GM19463 (cell line): ENCODE measurements around the gene CDH13.
"Not testable (repeated sequence)": the region's sequence is repeated elsewhere in the genome, so short reads cannot be mapped to it uniquely, and the experiment has no call there.

ENCODE experiments used
- ATAC-seq: cut with Tn5 transposase; IDR thresholded peaks from one replicate; pipeline ENCODE4 v1.9.1; 2021; ENCODE audit warnings: mild to moderate bottlenecking, moderate library complexity; ENCODE audit not compliant: unreplicated experiment

The CDH13 gene

DNA sequence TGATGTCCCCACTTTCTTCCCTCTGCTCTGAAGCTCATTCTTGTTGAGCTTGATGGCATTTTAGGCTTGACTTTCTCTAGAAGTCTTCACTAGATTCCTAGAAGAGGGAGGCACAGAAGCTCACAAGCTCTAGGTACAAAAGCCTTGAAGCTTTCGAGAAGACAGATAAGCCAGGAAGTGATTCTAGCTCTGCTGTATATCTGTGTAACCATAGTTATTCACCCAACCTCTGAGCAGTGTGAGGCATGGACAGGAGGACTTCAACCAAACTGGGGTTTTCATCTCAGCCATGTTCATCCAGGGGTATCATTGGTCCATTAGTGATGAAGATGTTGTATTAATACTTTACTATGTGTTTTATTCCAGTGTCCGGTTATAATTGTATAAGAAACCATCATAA, 299.7 kb downstream of the CDH13 start:
- ATAC-seq = no peak

DNA sequence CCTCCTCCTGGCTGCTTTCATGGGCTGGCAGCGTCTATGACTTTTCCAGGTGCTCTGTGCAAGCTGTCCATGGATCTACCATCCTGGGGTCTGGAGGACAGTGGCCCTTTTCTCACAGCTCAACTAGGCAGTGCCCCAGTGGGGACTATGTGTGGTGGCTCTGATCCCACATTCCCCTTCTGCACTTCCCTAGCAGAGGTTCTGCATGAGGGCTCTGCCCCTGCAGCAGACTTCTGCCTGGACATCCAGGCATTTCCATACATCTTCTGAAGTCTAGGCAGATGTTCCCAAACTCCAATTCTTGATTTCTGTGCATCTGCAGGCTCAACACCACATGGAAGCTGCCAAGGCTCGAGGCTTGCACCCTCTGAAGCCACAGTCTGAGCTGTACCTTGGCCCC, 307.2 kb downstream of the CDH13 start:
- ATAC-seq = not testable (repeated sequence)

DNA sequence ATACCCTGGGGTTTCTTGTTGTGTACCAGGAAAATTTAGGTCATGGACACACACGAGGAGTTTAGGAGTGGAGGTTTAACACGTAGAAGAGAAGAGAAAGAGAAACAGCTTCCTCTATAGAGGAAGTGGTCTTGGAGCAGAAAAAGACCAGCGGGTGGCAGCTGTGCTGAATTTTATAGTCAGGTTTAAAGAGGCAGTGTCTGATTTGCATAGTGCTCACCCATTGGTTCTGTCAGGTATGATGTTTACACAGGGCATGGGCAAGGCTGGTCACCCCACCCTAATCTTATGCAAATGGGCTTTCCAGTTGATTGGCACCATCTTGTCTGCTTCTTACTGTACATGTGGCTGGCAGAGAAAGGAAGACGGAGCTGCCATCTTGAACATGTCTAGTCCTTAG, 309.0 kb downstream of the CDH13 start:
- ATAC-seq = no peak

DNA sequence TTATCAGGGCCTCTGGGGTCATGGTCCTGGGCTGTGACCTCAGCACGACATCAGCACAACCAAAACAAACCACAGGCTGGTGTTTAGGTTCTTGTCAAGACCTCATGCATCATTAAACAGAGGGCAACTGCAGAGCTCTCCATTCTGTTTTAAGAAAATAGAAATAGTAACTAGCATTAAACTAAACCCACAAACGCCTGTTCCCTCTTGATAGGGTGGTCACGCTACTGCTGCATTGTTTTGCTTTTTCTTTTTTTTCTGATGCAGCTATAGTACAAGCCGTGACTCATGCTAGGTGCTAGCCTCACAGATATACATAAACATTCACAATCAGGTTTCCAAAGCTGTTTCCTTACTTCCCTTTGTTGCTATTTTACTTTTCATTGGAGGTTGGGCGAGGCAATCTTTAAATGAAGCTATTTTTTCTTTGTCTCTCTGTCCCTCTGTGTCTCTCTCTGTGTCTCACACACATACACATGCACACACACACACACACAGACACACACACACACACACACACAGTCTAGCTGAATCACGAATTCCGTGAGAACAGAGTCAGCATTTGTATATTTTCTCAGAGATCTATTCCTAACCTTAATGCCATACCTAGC, 310.3 kb downstream of the CDH13 start:
- no peak for ATAC-seq

DNA sequence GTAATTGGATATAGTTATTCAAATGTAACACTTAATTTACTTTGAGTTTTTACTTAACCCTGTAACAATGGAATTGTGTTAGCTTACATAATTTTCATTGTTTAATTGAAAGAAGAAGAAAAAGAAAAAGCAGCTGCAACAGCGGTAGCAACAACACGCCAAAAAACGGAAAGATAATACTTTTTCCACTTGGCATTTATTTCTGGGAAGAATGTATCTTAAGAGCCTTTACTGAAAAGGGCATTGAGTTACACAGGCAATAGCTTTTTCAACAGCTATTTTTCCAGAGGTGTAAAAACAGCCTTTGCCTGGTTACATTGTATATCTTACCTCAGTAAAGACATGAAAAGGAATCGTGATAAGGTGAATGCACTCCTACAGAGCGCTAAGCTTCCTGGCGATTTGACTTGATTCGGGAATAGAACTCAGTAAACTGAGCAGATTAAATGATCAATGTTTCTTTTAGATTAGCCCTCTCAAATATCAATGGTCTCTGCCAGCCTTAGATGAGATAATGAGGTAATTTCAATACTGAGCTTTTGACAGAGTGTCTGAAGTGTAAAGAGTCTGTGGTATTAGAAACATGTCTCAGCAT, 311.3 kb downstream of the CDH13 start:
- no peak for ATAC-seq

DNA sequence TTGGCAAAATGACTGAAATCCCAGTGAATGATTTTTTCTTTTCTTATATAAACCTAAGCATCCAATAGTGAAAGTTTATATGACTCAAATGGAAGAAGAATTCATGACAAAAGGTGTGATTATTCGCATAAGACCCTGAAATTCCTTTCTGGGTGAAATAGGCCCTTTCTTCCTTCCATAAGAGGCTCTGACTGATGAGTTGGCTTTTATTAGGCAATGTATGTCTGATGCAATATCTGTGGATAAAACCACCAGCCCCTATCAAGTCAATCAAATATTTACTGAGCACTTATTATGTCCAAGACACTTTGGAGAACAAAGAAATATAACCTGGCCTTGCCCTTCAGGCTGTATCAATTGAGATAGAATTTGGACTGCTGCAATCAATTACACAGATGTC, 316.6 kb downstream of the CDH13 start:
- ATAC-seq = no peak

DNA sequence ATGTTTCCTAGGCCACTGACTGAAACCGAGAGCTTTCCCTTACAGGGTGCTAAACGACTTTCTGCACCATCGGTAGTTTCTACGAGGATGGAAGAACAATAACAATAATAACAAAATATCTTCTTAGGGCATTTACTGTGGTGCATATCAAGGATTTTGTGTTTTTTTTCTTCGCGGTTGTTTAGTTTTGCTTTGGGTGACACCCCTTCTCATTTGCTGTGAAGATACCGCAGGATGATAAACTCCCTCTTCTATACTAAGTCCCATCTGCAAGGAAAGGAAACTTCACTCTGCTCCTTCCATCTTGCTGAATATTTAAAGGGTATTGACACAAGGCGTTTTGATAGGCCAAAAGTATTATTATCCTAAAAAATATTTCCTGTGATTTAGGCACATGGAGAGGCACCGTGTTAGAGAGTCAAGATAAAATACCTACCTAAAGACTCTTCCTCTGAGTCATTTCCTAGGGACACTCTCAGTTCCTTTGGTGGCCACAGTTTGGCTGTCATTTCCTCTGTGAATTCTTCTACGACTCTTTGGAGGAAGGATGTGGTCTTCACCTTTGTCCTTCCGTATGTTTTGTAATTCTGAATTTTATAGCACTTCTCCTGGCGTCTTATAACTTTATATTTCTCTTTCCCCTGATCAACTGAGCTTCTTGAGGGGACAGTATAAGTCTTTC, 318.8 kb downstream of the CDH13 start:
- no peak for ATAC-seq

DNA sequence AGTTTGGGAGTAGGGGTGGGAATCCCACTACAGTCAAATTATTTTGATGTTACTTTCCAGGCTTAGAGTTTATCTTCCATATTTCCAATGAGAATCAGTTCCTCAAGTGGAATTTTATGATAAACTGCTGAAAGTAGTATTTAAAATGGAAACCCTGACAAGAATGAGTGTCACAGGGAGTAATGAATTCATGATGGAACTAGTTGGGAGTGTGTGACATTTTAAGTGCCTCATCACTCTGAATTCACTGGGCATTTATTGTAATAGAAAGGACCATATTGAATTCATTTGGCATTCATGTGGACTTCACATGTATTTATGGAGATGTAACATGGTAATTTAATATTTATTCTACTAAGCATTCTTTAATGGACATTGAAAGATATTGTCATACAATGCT, 320.9 kb downstream of the CDH13 start:
- no peak for ATAC-seq

DNA sequence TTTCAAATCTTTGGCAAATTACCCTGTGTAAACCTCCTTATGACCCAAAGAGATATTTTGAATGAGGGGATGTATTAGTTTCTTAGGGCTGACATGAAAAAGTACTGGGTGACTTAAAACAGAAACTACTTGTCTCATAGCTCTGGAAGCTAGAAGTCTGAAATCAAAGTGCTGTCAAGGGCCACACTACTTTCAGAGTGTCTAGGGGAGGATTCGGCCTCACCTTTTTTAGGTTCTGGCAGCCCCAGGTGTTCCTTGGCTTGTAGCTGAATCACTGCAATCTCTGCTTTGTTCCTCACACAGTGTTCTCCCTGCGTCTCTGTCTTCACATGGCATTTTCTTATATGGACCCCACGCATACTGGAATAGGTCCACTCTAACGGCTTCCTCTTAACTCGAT, 322.2 kb downstream of the CDH13 start:
- no peak for ATAC-seq

DNA sequence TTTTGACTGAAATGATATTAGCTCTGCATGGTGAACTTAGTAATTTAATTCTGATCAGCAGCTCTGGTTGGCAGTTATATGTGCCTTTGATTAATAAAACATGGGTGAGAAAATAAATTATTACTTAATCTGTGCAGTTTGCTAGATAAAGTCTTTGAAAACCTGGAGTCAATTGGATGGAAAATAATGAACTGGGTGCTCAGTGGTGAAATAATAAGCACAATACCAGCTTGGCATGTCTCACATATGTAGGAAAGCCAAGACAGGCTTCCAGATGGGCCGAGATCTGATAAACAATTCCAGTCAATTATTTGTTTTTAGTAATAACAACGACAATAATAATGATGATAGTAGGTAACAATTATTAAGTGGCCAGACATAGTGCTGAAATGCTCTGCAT, 326.7 kb downstream of the CDH13 start:
- ATAC-seq = no peak

DNA sequence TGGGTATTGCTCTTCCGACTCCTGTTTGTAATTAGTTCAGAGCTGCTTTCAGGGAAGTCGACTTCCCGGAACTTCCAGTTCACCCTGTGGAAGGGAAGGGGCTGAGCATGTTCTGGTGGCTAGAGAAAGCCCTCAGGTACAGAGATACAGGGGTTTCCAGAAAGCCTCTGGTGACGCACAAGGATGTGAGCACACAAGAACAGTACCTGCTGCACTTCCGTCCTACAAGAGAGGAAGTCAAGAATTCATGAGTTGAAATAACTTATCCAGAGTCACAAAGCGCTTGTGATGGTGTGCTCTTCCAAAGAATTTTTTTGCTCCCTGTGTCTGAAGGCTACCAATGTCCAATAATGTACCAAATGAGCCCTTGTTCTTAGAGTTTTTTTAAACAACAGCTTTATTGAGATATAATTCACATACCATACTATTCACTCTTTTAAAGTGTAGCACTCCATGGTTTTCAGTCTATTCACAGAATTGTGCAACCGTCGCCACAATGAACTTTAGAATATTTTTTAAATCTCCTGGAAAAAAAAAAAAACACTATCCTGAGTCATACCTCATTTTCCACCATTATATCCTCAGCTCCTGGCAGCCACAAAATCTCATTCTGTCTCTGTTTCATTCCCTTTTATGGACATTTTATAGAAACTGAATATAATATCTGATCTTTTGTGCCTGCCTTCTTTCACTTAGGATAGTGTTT, 327.6 kb downstream of the CDH13 start:
- ATAC-seq = no peak

DNA sequence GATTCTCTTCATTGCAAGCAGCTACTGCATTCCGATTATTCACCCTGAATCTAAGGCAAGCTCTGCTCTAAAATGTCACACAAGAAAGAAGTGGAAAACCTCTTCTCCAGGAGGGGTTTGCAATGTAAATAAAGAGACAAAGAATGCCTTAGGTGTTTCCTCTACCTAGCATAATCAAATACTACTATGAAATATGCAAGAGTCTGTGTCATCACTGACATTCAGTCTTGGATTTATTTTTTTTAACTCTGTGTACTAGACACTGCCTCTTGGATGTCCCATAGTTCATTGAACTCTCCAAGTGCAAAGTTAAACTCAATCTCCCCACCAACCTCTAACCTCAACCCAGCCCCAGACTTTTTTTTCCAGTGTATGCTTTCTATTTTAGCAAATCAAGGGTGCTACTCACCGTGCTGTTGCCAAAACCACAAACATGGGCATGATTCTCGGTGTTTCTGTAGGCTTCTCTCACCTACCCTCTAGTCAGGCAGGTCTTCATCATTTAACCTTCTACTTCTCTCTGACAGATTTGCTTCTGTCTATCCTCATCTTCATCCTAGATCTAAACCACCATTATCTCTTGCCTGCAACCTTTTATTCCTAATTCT, 329.1 kb downstream of the CDH13 start:
- no peak for ATAC-seq

DNA sequence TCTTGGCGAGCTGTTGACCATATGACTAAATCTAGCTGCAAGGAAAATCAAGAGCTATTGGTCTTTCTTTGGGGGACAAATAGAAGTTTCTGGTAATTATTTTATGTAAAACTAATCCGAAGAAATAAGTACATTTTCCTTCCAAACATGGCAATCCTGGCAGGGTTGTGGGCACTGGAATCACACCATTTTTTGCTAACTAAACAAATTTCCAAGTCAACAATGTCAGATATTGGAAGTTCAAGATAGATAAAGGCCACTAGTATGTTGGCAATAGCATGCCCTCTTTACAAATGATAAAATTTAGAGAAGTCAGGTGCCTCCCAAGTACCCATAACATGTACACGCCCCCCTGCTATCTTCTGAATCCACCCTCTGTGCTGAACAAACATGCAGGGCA, 330.4 kb downstream of the CDH13 start:
- ATAC-seq = no peak

DNA sequence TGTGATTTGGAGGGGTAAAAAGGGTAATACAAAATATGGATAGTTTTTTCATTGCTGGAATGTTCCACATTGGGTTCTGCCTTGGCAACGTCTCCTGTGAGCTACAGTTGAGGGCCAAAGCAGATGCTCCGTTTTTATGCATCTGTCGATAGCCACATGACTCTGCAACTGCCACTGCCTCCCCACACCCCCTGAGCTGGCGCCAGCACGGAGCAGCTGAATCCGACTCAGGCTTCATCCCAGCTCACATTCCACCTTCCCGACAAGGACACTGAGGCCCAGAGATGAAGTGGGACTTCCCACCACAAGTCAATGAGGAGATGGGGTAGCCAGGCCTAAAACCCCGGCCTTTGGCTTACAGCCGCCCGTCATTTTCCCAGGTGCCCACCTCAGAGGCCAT, 334.1 kb downstream of the CDH13 start:
- no peak for ATAC-seq

DNA sequence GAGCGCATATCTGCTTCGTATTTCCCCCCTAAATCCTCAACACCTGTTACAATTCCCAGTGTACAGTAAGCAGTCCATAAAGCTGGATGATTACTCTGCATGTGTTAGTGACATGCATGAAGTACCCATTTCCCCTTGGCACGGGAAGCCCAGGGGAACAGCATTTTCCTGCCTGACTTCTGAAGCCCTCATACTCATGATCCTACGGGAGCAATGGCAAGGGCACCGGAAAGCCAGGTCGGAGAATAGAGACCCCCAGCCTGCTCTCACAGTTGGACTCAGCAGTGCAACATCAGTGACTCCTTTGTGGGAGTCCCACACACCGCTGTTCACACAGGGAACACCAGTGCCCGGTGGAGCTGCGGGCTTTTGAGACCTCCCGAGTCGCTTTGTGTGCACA, 336.9 kb downstream of the CDH13 start:
- no peak for ATAC-seq

DNA sequence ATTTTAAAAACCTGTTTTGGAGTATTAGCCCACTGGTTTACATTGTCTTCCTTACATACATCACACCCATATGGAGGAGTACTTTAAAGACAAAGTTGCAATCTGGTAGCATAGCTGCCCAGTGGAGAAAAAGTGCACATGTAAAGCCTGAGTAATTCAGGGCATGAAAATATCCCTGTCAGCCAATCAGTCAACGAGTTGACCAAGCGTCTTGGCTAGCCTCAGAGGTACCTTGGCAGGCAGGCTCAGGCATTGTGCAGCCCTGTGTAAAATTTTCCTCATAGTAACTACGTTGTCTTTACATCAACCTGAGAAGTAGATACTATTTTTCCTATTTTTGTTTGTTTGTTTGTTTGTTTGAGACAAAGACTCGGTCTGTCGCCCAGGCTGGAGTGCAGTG, 339.0 kb downstream of the CDH13 start:
- ATAC-seq = no peak

DNA sequence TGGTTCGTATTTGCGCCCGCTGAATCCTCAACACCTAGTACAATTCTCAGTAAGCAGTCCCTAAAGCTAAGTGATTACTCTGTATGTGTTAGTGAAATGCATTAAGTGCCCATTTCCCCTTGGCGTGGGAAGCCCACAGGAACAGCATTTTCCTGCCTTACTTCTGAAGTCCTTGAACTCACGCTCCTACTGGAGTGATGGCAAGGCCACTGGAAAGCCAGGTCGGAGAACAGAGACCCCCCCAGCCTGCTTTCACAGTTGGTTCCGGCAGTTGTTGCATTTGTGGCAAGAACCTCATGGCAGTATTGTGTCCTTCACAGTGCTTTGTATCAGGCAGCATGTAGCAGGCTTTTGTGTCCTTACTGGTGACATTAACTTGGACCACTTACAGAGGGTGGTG, 340.7 kb downstream of the CDH13 start:
- no peak for ATAC-seq

DNA sequence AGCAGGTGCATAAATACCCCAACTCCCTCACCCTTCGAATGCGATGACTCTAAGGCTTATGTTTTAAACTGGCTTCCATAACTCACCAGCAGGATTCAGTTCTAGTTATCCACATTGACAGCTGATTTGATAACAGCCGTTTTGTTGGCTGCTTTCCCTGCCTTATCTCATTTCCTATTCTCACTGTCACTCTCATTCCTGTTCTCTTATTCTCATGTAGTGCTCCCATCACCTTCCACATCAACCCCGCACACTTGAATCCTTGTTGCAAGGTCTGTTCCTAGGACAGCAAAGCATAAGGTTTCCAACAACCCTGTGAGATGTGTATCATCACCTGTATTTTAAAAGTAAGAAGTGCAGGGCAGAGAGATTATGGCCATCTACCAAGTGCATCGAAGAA, 344.4 kb downstream of the CDH13 start:
- ATAC-seq = no peak

DNA sequence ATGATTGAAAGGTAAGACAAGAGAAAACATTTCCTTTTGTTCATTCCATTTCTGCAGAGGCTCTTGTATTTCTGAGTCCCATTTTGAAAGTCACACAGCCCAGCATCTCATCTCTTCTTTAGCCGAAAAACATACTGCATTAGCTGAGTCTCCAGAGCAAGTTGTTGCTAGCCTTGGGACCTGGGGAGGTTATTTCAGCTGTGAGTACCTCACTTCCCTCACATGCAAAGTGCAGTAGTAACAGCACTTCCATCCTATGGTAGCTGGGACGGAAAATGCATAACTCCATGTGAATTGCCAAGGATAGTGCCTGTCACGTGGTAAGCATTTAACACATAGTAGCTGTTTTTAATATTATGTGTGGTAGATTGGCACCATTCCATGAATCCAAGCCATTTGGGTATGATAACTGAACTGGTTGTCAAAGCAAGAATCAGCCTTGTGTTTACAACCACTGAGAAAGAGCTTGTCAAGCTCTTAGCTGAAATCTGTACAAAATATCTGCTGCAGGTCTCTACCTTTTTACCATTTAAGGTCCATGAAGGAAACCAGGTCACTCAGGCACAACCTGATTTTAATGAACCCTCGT, 345.7 kb downstream of the CDH13 start:
- ATAC-seq = no peak

DNA sequence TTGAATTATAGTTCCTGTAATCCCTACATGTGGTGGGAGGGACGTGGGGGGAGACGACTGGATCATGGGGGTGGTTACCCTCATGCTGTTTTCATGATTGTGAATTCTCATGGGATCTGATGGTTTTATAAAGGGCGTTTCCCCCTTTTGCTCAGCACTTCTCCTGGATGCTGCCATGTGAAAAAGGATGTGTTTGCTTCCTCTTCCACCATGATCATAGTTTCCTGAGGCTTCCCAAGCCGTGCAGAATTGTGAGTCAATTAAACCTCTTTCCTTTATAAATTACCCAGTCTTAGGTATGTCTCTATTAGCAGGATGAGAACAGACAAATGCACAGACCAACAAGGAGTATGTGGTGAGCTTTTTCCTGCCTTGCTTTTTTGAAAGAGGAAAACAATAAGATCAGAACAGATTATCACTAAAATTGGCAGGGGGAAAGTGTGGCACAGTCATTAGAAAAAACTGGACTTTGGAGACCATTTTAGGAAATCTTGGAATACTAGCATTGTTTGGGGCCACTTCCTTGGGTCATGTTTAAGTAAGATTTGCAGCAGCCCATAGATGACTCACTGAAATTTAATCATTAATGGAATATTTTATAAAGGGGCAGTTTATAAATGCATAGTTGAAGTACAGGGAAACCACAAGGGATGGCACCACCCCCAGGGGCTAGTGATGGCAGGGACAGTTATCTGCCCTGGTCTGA, 352.8 kb downstream of the CDH13 start:
- ATAC-seq = no peak

DNA sequence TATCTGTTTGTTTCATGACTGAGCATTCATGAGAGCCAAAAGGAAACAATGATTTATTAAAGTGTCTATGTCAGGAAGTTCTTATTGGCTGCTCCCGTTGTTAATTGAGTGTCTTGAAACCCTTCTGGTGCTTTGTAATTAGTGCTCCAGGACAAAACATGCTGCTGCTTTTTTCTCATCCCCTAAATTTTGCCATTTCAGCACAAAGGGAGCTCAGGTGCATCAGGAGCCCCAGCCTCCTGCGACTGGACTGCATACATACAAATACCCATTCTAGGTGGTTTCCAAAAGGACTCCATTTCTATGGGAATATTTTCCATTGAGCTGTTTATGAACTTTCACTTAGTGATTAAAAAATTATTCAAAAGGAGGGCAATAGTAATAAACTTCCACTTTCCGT, 354.0 kb downstream of the CDH13 start:
- no peak for ATAC-seq
